DMS 273 (cell line): ENCODE measurements around the gene IL1R1.

ENCODE experiments used
- DNase-seq: peaks from one replicate; lab custom pipeline; 2025; ENCODE audit not compliant: unreplicated experiment; lab: John Stamatoyannopoulos, UW

IL1R1 gene

GRCh38 chr2:102137138-102137537 lies 5.4 kb upstream of the IL1R1 start:
- DNase-seq = no peak

- no peak for DNase-seq
These were observed 4.2 kb upstream of the IL1R1 start for GRCh38 chr2:102138331-102138730.

GRCh38 chr2:102139851-102140250 lies 2.7 kb upstream of the IL1R1 start:
- DNase-seq = no peak

- DNase-seq = no peak
These were observed 2.2 kb upstream of the IL1R1 start for GRCh38 chr2:102140377-102140776.

- DNase-seq = no peak
These were observed 1.3 kb upstream of the IL1R1 start for GRCh38 chr2:102141011-102141943.

GRCh38 chr2:102142829-102143449 lies 393 bp downstream of the IL1R1 start:
- DNase-seq = peak; percentile 39

- DNase-seq = no peak
These were observed 972 bp downstream of the IL1R1 start for GRCh38 chr2:102143450-102143985.

- no peak for DNase-seq
These were observed 1.6 kb downstream of the IL1R1 start for GRCh38 chr2:102144128-102144527.

GRCh38 chr2:102145107-102145506 lies 2.6 kb downstream of the IL1R1 start:
- no peak for DNase-seq

- no peak for DNase-seq
These were observed 3.4 kb downstream of the IL1R1 start for GRCh38 chr2:102145934-102146333.

GRCh38 chr2:102147935-102148334 lies 5.4 kb downstream of the IL1R1 start:
- DNase-seq = no peak

- peak; percentile 4 for DNase-seq
These were observed 6.7 kb downstream of the IL1R1 start for GRCh38 chr2:102149243-102149642.

GRCh38 chr2:102149644-102150455 lies 7.3 kb downstream of the IL1R1 start:
- DNase-seq = no peak

- DNase-seq = no peak
These were observed 11.8 kb downstream of the IL1R1 start for GRCh38 chr2:102154364-102154763.

- no peak for DNase-seq
These were observed 12.6 kb downstream of the IL1R1 start for GRCh38 chr2:102154946-102155702.

GRCh38 chr2:102155703-102156515 lies 13.4 kb downstream of the IL1R1 start:
- peak; percentile 54 for DNase-seq

- DNase-seq = no peak
These were observed 15.6 kb downstream of the IL1R1 start for GRCh38 chr2:102158011-102158755.

- no peak for DNase-seq
These were observed 16.7 kb downstream of the IL1R1 start for GRCh38 chr2:102159295-102159694.
